Putamen (tissue), 1 donor: Measurements from ENCODE around the gene TMEM72.

Experiments used
- DNase-seq: peaks from one replicate; pipeline ENCODE4 v3.0.0-alpha.2; 2016; ENCODE audit warnings: low spot score

TMEM72 gene

DNA sequence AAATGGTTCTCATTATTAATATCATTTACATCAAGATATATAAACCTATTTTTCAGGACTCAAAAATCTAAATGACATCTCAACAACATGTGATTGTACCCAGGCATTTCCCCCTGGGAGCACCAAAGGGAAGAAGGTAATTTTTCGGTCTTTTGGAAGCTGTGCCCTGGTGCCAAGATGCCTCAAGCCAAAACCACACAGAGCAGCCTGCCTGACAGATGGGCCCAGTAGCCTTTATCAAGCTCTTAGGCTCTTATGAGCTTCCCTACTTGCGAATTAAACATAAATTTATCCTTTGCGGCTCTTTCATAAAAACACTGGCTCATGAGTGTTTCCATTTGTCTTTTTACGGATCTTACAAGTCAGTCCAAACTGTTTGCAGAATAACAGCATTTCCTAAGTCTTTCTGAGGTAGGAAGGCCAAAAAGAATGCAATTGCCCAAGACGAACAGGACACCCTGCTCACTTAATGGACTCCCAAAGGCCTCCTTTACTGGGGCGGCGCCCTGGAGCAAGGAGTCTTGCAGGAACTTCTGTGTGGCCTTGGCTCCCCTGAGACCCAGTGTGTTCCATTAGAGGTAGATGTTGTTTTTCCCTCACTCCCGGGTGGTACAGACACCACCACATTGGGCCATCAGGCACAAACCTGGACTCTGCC lies 44.4 kb downstream of the TMEM72 start:
- no peak for DNase-seq

DNA sequence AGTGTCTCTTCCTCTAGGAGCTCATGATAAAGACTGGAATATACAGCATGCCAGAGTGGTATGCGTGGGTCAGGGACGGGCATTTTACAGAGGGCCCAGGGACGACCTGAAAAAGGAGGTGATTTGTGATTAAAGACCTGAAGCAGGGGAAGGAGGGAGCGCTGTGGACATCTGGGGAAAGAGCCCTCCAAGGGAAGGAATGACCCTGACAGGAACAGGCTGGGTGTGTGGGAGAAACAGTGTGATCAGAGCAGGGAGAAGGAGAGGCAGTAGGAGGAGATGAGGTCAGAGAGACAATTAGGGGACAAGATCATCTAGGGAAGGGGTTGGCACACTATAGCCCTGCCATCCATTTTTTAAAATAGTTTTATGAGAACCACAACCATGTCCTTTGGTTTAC lies 45.1 kb downstream of the TMEM72 start:
- DNase-seq: no peak

DNA sequence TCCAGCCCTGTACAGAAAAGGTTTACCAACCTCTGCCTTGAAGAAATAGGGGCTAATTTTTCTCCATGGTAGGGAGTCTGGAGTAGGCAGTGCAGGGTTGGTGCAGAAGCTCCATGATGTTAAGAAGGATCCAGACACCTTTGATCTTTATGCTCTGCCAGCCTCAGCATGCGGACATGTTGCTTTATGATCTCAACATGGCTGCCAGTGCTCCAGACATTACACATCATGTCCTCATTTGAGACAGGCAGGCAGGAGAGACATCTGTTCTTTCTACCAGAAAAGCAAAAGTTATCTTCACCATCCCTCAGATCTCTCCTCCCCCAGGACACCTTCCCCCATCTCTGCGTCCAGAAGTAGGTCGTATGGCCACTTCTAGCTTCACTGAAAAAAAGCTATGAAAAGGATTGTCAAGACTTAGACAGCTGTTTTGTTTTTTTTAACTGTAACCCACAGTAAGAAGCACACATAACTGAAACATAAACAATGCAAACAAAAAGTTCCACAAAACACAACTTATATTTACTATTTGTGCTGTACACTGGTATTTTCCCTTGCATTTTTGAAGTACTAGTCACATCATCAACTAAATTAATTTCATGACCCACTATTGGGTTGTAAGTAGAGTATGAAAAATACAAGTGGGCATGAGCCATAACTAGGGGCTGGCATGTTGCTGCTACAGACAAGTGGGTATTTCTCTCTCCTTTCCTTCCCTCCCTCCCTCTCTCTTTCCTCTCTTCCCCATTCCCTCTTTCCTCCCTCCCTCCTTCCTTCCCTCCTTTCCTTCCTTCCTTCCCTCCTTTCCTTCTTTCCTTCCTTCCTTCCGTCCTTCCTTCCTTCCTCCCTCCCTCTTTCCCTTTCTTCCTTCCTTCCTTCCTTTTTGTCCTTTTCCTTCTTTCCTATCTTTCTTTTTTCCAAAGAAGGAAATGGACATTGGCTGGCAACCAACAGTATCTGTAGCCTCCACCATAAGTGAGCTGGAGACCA lies 45.9 kb downstream of the TMEM72 start:
- no peak for DNase-seq

DNA sequence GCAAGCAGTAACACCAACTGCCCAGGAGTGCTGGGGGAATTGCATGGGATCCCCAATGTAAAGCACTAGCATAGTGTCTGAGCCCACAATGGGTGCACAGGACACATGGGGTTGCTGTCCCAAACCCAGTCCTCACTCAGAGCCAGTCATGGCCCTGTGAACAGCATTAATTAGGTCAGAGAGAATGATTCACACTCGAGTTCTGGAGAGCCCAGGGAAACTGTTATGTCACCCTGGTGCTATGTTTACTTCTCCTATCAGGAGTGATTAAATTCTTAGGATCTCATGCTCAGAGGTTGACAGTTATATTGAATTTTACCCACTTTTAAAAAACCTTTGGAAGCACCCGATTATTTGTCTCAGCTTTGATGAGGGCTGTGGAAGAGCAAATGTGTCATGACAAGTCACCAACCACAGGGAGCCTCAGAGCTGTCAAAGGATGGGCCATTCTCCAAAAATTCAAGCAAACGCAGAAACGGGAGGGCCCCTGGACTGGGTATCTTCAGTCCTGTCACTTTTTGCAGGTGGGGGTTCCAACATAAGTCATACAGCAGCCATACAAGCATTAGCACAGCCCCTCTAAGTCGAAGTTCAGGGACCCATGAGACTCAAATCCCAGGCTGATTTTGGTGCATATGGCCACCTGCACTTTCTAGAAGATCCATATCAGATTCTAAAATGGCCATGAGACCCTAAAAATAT lies 47.2 kb downstream of the TMEM72 start:
- DNase-seq: no peak

DNA sequence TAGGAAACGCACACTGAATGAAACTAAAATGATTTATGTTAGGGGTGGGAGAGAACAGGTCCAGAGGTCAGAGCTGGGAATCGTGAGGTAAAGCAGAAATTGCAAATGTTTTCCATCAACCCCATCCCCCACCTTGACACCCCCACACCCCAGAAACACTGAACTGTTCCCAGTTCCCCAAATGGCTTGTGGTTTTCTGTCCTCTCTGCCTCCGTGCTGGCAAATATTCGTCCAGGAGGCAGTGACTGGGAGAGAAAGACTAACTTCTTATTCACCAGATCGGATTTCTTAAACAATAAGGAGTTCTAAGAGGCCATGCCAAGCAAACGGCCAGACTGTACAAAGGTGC lies 47.7 kb downstream of the TMEM72 start:
- no peak for DNase-seq

DNA sequence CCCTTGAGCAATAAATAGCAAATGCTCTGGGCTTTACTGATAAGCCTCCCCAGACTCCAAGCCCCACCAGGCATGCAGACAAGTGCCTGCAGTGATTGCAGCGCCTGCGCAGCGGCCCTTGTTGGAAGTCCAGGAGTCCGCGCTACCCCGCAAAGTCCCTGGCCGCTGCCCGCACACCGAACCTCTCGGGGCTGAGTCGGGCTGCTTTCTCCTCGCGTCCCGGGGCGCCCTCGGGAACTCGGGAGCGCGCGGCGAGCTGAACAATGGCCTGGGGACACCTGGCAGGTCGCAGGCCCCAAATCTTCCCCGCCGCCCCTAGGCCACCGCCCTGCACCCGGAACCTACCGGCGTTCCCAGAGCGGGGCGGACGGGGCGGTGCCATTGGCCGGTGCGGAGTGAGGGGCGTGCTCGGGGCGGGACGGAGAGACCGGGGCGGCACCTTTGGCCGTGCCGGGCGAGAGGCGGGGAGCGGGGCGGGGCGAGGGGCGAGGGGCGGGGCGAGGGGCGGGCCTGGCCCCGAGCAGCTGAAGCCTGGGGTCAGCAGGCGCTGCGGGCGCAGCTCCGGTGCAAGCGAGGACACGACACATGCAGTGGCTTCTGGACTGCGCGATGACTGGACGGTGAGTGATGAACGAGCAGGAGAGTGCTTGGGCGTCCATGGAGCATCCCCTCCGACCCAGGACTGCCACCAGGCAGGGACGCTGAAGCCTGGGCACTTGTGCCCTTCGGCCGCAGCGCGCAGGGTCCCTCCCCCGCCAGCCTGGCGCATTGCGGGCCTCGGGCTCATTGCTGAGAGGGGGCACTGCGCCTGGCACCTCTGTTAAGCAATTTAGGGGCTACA lies 48.3 kb downstream of the TMEM72 start, which contains the start of gene RASSF4:
TSS of gene RASSF4 (plus strand) at position 556 of the 841 bp plus-strand sequence. CDS start 10,401 bp downstream, outside the sequence.
- DNase-seq: peak; percentile 91

DNA sequence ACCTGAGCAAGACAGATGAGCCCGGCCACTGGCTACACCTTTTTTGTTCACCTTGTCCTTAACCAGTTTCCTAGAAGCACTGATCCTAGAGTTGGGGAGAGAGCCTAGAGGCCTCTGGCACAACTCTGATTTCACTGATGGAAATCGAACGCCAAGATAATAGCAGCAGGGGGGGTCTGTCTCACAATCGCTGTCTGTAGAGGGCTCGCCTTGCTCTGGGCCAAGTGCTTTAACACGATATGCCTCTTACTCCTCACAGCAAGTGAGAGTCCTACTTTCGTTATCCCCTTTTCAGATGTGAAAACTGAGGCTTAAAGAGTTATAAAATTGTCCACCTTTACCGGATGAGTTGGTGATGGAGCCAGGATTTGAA lies 48.9 kb downstream of the TMEM72 start:
- DNase-seq: no peak

DNA sequence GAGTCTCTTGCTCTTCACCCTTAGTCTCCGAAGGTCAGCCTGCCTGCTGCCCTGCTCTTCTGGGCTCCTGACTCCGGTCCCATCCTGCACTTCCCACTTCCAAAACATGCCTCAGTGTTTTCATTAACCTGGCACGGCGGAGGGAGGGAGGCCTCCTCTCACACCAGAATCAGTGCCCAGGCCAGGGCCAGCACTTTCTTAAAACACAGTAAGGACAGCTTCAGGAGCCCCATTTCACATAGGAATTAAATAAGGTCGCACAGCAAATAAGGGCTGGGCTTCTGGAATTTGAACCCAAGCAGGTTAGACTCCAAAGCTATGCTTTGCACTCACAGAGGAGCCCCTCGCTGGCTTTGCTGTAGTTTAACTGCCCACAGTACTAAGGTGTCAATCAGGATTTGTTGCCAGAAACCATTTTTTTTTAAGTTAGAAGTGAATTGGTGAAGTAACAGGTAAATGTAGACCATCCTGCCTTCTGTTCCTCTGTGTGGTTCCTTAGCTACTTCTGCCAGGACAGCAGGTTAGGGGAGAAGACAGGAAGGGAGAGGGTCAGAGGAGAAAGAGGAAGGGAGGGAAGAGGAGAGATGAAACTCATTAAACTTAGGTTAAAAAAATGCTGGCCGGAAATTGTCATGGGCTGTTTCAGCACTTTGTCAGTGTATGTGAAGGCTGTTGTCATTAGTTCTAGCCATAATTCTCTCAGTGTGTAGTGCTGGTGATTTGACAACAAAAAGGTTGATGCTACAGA lies 49.5 kb downstream of the TMEM72 start:
- no peak for DNase-seq

DNA sequence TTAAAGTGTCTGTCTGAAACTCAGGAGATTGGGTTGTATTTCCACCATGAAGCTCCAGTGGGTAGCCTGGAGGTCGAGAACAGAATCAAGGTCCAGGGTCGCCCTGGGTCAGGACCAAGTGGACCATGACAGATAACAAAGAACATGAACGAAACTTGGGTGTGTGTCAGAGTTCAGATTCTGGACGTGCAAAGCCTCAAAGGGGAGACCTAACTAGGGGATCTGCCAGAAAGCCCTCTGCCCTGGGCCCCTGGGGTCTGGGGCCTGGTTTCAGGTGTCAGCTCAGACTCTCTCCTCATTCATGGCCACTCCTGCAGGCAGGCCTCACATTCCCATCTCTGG lies 50.1 kb downstream of the TMEM72 start:
- no peak for DNase-seq

DNA sequence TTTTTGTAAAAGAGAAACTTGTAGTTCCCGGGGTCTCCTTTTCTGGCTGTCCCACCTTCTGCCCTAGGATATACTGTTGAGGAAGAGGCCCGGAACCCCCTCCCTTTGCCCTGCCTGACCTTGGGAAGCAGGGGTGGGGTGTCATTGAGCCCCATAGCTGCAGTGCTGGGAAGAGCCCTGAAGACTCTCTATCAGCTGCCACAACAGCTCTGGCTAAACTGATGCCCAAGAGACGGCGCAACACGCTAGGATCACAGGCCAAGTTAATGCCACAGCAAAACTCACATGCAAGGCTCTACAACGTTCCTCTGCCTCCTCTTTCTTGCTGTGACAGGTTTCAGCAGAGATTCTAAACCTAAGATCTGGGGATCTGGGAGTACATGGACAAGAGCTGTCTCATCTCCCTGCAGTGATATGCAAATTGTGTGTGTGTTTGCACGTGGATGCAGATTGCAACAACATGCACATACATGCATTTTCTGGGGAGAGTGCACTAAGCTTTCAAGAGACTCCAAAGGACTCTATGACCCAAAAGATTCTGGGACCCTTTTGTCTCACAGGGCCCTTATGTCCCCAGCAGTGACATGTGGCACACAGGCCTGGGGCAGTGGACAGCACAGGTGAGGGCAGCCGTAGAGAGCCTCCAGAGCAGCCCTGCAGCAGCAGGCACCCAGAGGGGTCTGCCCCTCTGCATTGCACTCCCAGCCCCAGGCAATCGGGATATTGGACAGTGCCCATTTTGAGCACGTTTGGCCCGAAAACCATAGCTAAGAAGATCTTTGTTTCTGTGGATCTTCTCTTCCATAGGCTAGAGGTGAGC lies 51.0 kb downstream of the TMEM72 start:
- DNase-seq: no peak

DNA sequence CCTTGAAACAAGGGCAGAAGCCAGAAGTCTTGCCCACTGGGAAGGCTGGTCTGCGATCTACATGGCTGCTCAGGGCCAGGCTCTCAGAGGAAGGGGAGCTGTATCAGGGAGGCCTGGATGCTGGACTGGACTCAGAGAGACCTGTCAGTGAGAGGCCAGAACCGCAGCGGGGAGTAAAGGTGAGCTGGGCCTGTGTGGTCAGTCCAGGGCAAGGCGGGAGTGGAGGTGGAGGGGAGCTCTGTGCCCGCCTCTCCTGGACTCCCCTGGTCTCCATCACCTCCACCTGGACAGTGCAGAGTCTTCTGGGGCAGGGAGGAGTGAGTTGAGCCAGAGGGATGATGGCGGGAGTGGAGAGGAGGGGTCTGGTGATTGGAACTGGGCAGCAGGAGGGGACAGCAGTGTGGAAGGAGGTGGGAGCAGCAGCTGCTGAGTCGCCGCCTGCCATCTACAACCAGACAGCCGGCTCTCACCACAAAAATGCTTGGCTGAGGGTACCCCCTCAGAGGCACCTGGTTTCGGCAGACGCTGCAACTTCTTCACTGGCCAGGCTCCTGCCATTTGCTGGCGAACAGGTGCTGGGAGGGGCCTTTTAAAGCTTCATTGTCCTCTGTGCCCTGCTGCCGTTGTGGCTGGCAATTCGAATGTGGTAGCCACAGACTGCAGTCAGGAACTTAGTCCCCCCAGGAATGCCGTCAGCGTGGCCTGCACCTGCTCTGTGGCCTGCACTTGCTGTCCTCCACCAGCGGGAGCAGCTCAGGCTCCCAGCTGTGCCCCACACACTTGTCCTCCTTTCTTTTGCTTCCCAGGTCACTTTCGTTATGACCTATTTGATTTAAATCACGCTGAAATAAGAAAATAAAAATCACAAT lies 52.0 kb downstream of the TMEM72 start:
- no peak for DNase-seq

DNA sequence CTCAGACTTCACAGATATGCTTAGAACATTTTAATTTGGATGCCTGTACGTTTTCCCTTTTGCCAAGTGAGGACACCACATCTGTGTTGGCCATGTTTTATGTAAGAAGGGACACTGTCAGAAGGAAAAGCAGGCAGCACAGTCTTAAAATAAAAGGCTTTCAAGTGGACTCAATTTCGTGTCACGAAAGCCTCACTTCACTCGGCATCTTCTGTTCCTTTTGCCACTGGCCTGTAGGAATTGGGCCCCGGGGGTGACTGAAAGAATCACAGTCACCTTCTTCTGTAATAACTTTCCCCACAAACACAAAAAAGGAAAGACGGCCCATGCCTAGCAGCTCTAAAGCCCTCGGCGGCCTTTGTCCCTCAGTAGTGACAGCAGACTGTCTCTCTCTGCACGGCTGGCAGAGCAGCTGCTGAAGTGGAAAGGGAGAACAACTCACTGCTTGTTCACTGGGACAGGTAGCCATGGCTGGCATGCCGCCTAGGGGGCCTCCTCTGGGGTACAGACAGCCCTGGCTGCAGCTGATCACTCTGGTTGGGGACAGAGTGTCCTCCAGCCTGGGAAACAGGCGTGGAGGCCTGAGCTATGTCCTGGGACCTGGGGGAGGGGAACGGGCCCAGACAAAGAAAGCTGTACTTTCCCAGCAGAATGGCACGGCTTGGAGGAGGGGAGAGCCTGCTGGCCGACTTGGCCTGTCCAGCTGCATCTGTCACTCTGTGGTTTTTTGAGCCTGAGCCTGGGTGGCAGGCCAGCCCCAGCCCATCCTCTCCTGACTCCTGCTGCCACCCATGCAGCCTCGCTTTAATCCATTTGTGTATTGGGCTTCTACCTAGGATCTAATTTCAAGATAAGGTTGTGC lies 52.9 kb downstream of the TMEM72 start:
- DNase-seq: peak; percentile 97

DNA sequence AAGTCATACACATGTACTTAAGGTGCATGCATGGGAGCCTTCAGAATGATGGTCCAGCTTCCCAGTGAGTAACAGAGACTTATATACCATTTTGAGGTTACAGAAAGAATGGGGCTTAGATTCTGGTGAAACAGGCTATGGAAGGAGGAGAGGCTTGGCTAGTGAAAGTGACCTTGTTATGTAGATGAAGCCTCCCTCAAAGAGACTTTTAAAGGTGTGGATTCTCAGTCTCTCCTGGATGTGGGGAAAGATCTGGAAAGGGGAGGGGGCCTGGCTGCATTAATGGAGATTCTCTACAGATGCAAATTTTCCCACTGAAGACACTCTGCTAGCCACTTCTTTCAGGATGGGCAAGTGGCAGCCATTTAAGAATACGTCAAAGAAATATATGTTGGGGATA lies 54.0 kb downstream of the TMEM72 start:
- DNase-seq: no peak

DNA sequence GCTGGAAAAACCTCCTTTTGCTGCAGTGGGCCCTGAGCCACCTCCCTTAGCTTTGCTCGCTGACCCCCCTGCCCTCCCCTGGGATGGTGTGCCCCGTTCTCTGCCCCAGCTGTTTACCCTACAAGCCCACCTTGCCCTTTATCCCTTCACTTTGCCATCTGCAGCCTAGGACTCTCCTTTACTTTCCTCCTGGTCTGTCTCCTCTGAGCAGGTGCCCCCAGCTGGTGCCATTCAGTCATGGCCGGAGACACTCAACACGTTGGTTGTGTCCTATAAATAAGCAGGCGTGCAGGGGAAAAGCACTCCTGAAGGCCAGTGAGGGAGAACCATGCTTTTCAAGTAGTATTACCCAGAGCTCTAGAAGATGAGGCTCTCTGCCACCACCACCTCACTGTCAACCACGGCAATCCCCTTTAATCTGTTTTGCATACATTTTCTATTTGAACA lies 54.5 kb downstream of the TMEM72 start:
- DNase-seq: no peak

DNA sequence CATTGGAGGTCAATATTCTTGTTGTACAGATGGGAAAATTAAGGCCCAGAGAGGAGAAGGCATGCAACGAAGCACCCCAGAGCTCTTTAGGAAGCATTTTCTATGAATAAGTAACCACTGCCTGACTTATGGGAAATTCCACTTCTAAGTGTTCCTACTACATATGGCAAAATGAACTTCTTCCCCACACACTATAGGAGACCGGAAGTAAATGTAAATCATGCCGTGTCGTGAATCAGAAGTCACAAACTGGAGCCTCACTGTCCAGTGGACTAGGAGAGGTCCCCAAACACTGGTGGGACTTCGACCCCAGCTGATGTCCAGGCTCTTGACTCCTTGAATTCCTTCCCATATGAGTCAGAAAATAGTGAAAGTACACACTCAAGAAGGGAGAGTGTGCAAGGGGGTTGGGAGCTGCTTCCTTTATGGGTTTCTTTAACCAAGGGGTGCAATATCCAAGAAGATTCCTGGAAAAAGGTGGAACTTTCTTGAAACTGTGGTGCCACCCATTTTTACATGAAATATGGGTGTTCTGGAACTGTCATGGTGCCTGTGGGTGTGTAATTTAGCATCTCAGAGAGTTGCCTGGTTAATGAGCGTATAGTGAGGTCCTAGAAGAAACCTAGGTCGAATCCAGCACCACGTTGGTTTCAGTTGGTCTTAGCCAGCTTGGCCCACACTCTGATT lies 55.1 kb downstream of the TMEM72 start:
- DNase-seq: no peak

DNA sequence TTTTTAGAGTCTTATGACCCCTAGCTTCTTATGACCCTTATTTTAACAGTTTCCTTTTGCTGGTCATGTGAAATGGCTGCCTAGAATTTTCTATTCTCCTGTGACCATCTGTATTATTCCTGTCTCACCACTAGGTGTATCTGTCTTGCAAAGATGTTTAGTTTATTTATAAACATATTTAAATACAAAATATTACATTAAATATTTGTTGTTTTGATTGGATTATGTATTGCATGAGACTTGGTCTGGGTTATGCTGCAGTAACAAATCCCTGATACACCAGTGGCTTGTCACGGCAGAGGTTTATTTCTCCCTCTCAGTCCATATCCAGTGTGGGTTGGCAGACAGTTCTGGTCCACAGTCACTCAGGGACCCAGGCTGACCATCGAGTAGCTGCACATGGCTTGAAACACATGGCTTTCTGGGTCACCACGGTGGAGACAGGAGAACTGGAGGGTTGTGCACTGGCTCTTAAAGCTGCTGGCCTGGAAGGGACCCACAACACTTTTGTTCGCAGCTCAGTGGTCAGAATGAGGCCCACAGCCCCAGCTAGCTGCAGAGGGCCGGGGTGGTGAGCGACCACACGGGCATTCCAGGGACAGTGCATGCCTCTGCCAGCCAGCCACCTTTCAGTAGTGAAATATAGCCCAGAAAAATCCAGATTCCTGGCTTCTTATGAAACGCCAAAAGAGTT lies 55.8 kb downstream of the TMEM72 start:
- no peak for DNase-seq

DNA sequence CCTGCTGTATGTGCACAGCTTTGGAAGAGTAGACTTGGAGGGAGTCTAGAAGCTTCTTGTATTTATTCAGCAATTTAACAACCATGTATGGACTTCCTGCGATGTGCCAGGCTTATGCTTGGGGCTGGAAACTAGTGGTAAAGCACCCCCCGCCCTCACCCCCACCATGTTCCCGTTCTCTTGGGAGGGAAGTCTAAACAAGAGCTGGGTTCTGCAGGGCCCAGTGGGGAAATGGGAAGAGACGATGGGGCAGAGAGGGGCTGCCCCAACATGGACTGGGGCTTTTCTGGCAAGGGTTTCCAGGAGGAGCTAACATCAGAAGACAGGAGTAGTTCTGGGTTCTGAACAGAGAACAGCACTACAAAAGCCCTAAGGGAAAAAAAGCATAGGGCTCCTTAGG lies 56.5 kb downstream of the TMEM72 start:
- DNase-seq: no peak
